H1 (cell line): Measurements from ENCODE around the gene MYPN. TPM values are rescaled to one million over a fixed set of nuclear protein-coding genes. Genes with fewer than 3 reads are reported as not detected.

Experiments used
- CTCF ChIA-PET: fragments of 300-600 bp; sonication (Branson Sonifier 250); formaldehyde crosslinking; loops from one replicate; lab custom pipeline; 2021; ENCODE audit not compliant: partially characterized antibody; lab: Charles Lee
- POLR2A ChIA-PET: fragments of 300-600 bp; sonication (Branson Sonifier 250); formaldehyde crosslinking; loops from one replicate; lab custom pipeline; 2021; ENCODE audit warnings: inconsistent platforms; ENCODE audit not compliant: partially characterized antibody; lab: Charles Lee
- DNase-seq, 2 experiments: peaks; one replicate each; pipeline versions ENCODE4 v3.0.0 to v3.0.0-alpha.2; 2010 to 2022; ENCODE audit warnings: low spot score in 2 of 2, low read depth in 1 of 2, mixed read lengths in 1 of 2
- FAIRE-seq: peaks from 2 replicates; lab custom pipeline; 2011; peaks lifted over from hg19 to GRCh38; lab: Jason Lieb, UNC
- H2AFZ ChIP-seq: 2 replicates; pipeline ENCODE4 v1.8.1; 2012; ENCODE audit warnings: low read length, inconsistent platforms
- H2AK5ac ChIP-seq: 2 replicates; pipeline ENCODE4 v1.6.1; 2013; ENCODE audit warnings: low read depth, low read length
- H2BK120ac ChIP-seq: replicated peaks from 2 replicates; pipeline ENCODE3; 2013; ENCODE audit warnings: low read depth, low read length, inconsistent platforms
- H2BK12ac ChIP-seq: 2 replicates; pipeline ENCODE4 v1.6.1; 2013; ENCODE audit warnings: low read depth, low read length
- H2BK15ac ChIP-seq: 2 replicates; pipeline ENCODE4 v1.6.1; 2013; ENCODE audit warnings: low read length
- H2BK20ac ChIP-seq: 2 replicates; pipeline ENCODE4 v1.6.1; 2013; ENCODE audit warnings: low read length
- H2BK5ac ChIP-seq: 2 replicates; pipeline ENCODE4 v1.6.1; 2013; ENCODE audit warnings: low read depth, low read length
- H3K14ac ChIP-seq: 2 replicates; pipeline ENCODE4 v1.6.1; 2013; ENCODE audit warnings: inconsistent platforms; ENCODE audit not compliant: insufficient read length
- H3K18ac ChIP-seq: 2 replicates; pipeline ENCODE4 v1.6.1; 2013; ENCODE audit warnings: low read length; ENCODE audit errors: extremely low read depth
- H3K23ac ChIP-seq: 2 replicates; pipeline ENCODE4 v1.6.1; 2013; ENCODE audit warnings: inconsistent platforms; ENCODE audit not compliant: insufficient read length
- H3K23me2 ChIP-seq: 2 replicates; pipeline ENCODE4 v1.6.1; 2013; ENCODE audit warnings: low read depth, low read length
- H3K27ac ChIP-seq: 2 replicates; pipeline ENCODE4 v1.6.1; 2011; ENCODE audit warnings: low read depth, low read length, inconsistent platforms
- H3K27me3 ChIP-seq, 4 experiments: replicated peaks in 1 of 4; 1 replicate in 1 of 4; 2 replicates in 3 of 4; pipeline versions ENCODE4 v1.6.1 to v1.8.1; 2011 to 2013; ENCODE audit warnings: low read length in 3 of 4, mild to moderate bottlenecking in 3 of 4, inconsistent platforms in 2 of 4, mixed read lengths in 2 of 4, moderate library complexity in 1 of 4; ENCODE audit not compliant: control insufficient read depth in 3 of 4, insufficient read depth in 3 of 4; ENCODE audit errors: extremely low read depth in 1 of 4
- H3K36me3 ChIP-seq, 4 experiments: 2 replicates each; pipeline versions ENCODE4 v1.6.1 to v1.8.1; 2011 to 2013; ENCODE audit warnings: mild to moderate bottlenecking in 4 of 4, low read length in 3 of 4, moderate library complexity in 2 of 4, control low read depth in 1 of 4, inconsistent platforms in 1 of 4; ENCODE audit not compliant: insufficient read depth in 4 of 4, control insufficient read depth in 2 of 4
- H3K4ac ChIP-seq: replicated peaks from 2 replicates; pipeline ENCODE3; 2013; ENCODE audit warnings: low read length, low read depth, mixed read lengths, inconsistent platforms; ENCODE audit not compliant: insufficient read length
- H3K4me1 ChIP-seq, 4 experiments: replicated peaks in 1 of 4; 1 replicate in 1 of 4; 2 replicates in 3 of 4; pipeline versions ENCODE4 v1.6.1 to v1.8.1; 2011 to 2013; ENCODE audit warnings: low read length in 3 of 4, inconsistent platforms in 2 of 4, mixed read lengths in 1 of 4; ENCODE audit not compliant: insufficient read depth in 4 of 4, control insufficient read depth in 3 of 4
- H3K4me2 ChIP-seq, 2 experiments: 2 replicates each; pipeline versions ENCODE4 v1.6.1 to v1.8.1; 2011 to 2013; ENCODE audit warnings: low read depth in 2 of 2, low read length in 2 of 2, control low read depth in 1 of 2, inconsistent platforms in 1 of 2, mild to moderate bottlenecking in 1 of 2; ENCODE audit not compliant: insufficient read depth in 1 of 2
- H3K4me3 ChIP-seq, 4 experiments: fragments of 200-600, 300-600 bp in 1 of 4; sonication (generic), shearing (Covaris generic), sonication (Bioruptor Twin) in 1 of 4; 2 replicates each; pipeline versions ENCODE4 v1.5.1 to v1.8.1; 2011 to 2016; ENCODE audit warnings: low read length in 4 of 4, low read depth in 3 of 4, control low read depth in 2 of 4, inconsistent platforms in 2 of 4, mild to moderate bottlenecking in 2 of 4, mixed read lengths in 1 of 4, moderate library complexity in 1 of 4; ENCODE audit not compliant: insufficient read depth in 2 of 4; ENCODE audit errors: extremely low read depth in 1 of 4
- H3K56ac ChIP-seq: replicated peaks from 2 replicates; pipeline ENCODE3; 2013; ENCODE audit warnings: low read depth, mild to moderate bottlenecking, mixed read lengths, low read length, inconsistent platforms; ENCODE audit not compliant: insufficient read length
- H3K79me1 ChIP-seq: 2 replicates; pipeline ENCODE4 v1.6.1; 2013; ENCODE audit warnings: low read depth, low read length, control low read depth
- H3K79me2 ChIP-seq, 2 experiments: 2 replicates each; pipeline versions ENCODE4 v1.6.1 to v1.8.1; 2012 to 2013; ENCODE audit warnings: low read length in 2 of 2, mild to moderate bottlenecking in 2 of 2, inconsistent platforms in 1 of 2; ENCODE audit not compliant: insufficient read depth in 2 of 2, control insufficient read depth in 1 of 2
- H3K9ac ChIP-seq, 4 experiments: replicated peaks in 1 of 4; 1 replicate in 1 of 4; 2 replicates in 3 of 4; pipeline versions ENCODE4 v1.6.1 to v1.8.1; 2011 to 2013; ENCODE audit warnings: low read depth in 3 of 4, low read length in 3 of 4, control low read depth in 2 of 4, mild to moderate bottlenecking in 2 of 4, moderate library complexity in 2 of 4, inconsistent platforms in 1 of 4; ENCODE audit errors: extremely low read depth in 1 of 4
- H3K9me3 ChIP-seq, 2 experiments: 2 replicates each; pipeline versions ENCODE4 v1.6.1 to v1.8.1; 2012 to 2013; ENCODE audit warnings: mild to moderate bottlenecking in 2 of 2, moderate library complexity in 2 of 2, control low read depth in 1 of 2, inconsistent platforms in 1 of 2, low read depth in 1 of 2, low read length in 1 of 2, mixed read lengths in 1 of 2; ENCODE audit not compliant: insufficient read depth in 2 of 2
- H4K20me1 ChIP-seq, 2 experiments: replicated peaks in 1 of 2; 2 replicates each; pipeline versions ENCODE3 to v1.8.1; 2011 to 2013; ENCODE audit warnings: inconsistent platforms in 2 of 2, low read length in 2 of 2, mild to moderate bottlenecking in 1 of 2; ENCODE audit not compliant: insufficient read depth in 2 of 2, control insufficient read depth in 1 of 2
- H4K5ac ChIP-seq: 2 replicates; pipeline ENCODE4 v1.6.1; 2013; ENCODE audit warnings: low read length, low read depth, mixed read lengths, inconsistent platforms; ENCODE audit not compliant: insufficient read length
- H4K8ac ChIP-seq: 2 replicates; pipeline ENCODE4 v1.8.0; 2013; ENCODE audit warnings: mild to moderate bottlenecking, moderate library complexity, low read length, inconsistent platforms; ENCODE audit not compliant: insufficient read depth; ENCODE audit errors: extremely low read depth
- H4K91ac ChIP-seq: replicated peaks from 2 replicates; pipeline ENCODE3; 2013; ENCODE audit warnings: low read length, mixed read lengths, inconsistent platforms; ENCODE audit not compliant: insufficient read length
- BACH1 ChIP-seq: IDR thresholded peaks from 2 replicates; pipeline ENCODE4 v1.6.1; 2012; ENCODE audit warnings: low read length, improper control_type of control experiment
- JUND ChIP-seq: IDR thresholded peaks from 2 replicates; pipeline ENCODE4 v1.6.1; 2011; ENCODE audit warnings: mild to moderate bottlenecking, improper control_type of control experiment, low read length
- POLR2AphosphoS5 ChIP-seq: IDR thresholded peaks from 2 replicates; pipeline ENCODE4 v1.6.1; 2011; ENCODE audit warnings: low read depth, low read length
- whole genome bisulfite sequencing, 2 experiments: shearing (Covaris generic) in 1 of 2; methylation state at CpG; one replicate each; pipeline versions ENCODE4 v1.1.6 to v1.1.7; 2013 to 2015; ENCODE audit warnings: low lambda C conversion rate in 2 of 2, mixed read lengths in 2 of 2, inconsistent platforms in 1 of 2, low coverage in 1 of 2, missing lambda C conversion rate in 1 of 2; ENCODE audit not compliant: insufficient replicate concordance in 2 of 2, insufficient coverage in 1 of 2, insufficient read length in 1 of 2; ENCODE audit errors: extremely low coverage in 1 of 2, missing lambda C conversion rate in 1 of 2; 5-methylcytosine and 5-hydroxymethylcytosine counted together
- polyA plus RNA-seq, 7 experiments: library from polyadenylated mRNA; depleted of rRNA in 3 of 7; stranded (reverse) in 5 of 7; unstranded in 2 of 7; fragments of >200 nt in 5 of 7; fragments of 200-250 nt in 2 of 7; gene quantifications; 1 replicate in 5 of 7; 2 replicates in 1 of 7; 4 replicates in 1 of 7; pipeline versions ENCODE4 v1.2.1 to v1.2.3, GENCODE V29; 2011 to 2013; ENCODE audit warnings: missing spikeins in 2 of 7, mixed read lengths in 2 of 7
- total RNA-seq: library from RNA; stranded (reverse); fragmentation: NEBNext Ultra II Directional; extraction: Animal tissue kit (Norgen Biotek cat#: 25700); gene quantifications from 2 replicates; pipeline ENCODE4 v1.2.1, GENCODE V29; 2021

MYPN gene
- total and polyA plus RNA-seq, 2 of the 8 experiments (the other 6 are each of a cell fraction or from before 2014, with no cell fraction given) = not detected

- Histone ChIP-seq H3K23me2 (no peaks in the 10 kb centered on the region), H2BK20ac (no peak overlapping the region), H3K36me3 (no peaks in the 10 kb centered on the region), H2AFZ (no peak overlapping the region), H3K56ac (no peak overlapping the region), H4K91ac (no peak overlapping the region), H3K27me3 (no peaks in the 10 kb centered on the region), H2BK120ac (no peak overlapping the region), H3K4ac (no peak overlapping the region), H3K9ac (no peak overlapping the region), H4K20me1 (no peaks in the 10 kb centered on the region), H3K14ac (no peak overlapping the region), H2BK15ac (no peak overlapping the region), H3K4me3 (no peak overlapping the region), H2BK12ac (no peak overlapping the region), H2AK5ac (no peak overlapping the region), H3K9me3 (no peaks in the 10 kb centered on the region), H4K5ac (no peak overlapping the region), H2BK5ac (no peak overlapping the region), H3K27ac (no peak overlapping the region), H3K79me2 (no peaks in the 10 kb centered on the region), H3K79me1 (no peaks in the 10 kb centered on the region), H3K23ac (no peak overlapping the region), H3K4me2 (peak overlapping the region in 1 of 2 experiments; percentile 30; a peak in 1 of 4 replicates), H3K18ac (no peak overlapping the region), H4K8ac (no peak overlapping the region), H3K4me1 (peaks cover 0 to 4% (median 2%) of the 10 kb centered on the region in 4 experiments; a peak in 2 of 7 replicates)
- CTCF ChIA-PET = interaction anchor here (1.2 to 3.5 kb wide), 4 partner anchors 26 to 116 kb away, joined by 5 to 12 read pairs (median 6); no protein-coding TSS in a partner anchor
- peak; percentile 86 for TF ChIP-seq JUND
- TF ChIP-seq POLR2AphosphoS5 = no peak
- TF ChIP-seq BACH1 = peak; percentile 30; the same call in 1 of the 2 replicates
- 40% methylated on average over 4 of the region's 4 CpGs; no CpG with 5 or more reads in 1 of the 2 experiments for WGBS, 2 experiments
- POLR2A ChIA-PET = interaction anchor here (1.5 kb wide), 1 partner anchor 235 kb away, joined by 4 read pairs; the partner anchor contains the start of genes HNRNPH3 and PBLD
- FAIRE-seq (peak; percentile 81), DNase-seq (peak in 1 of 2 experiments; percentile 50)
These were observed 12.3 kb upstream of the MYPN start for GRCh38 chr10:68096913-68097516.
